ENCODE measurements around the gene DLX4. TPM values are rescaled to one million over a fixed set of nuclear protein-coding genes. Genes with fewer than 3 reads are reported as not detected.

DLX4 gene
- under 1 TPM; 0.58 to 0.88 TPM for total RNA-seq
- polyA plus RNA-seq, result not detected

- no peak for DNase-seq
- Histone ChIP-seq H3K4me1 (ENCODE audit: insufficient read depth, low read length) (peaks cover 43% of the 10 kb centered on the region), H3K9me3 (ENCODE audit: low read length) (no peaks in the 10 kb centered on the region), H3K27me3 (ENCODE audit: insufficient read depth, low read length, poor library complexity, severe bottlenecking) (peaks cover 82% of the 10 kb centered on the region), H3K4me3 (ENCODE audit: low read length) (peak within 1 kb of the TSS; percentile 79), H3K36me3 (ENCODE audit: insufficient read depth, low read length) (no peaks in the 10 kb centered on the region), H3K27ac (ENCODE audit: low read depth, low read length) (no peak within 1 kb of the TSS)
- ChIA-PET POLR2A (no interaction called here), CTCF (no interaction called here)
- H3K4me3 Mint-ChIP-seq, result peak within 1 kb of the TSS; percentile 78 to 93 (median 87)
- no peaks in the 10 kb centered on the region for H3K36me3 Mint-ChIP-seq
- peaks cover 77 to 86% of the 10 kb centered on the region in 2 donors for H3K27me3 Mint-ChIP-seq
- peaks cover 0 to 7% (median 2%) of the 10 kb centered on the region in 5 donors for H3K9me3 Mint-ChIP-seq
- H3K27ac Mint-ChIP-seq, result peak within 1 kb of the TSS; percentile 31 to 87 (median 62)
- peaks cover 46 to 66% (median 62%) of the 10 kb centered on the region in 3 donors for H3K4me1 Mint-ChIP-seq
Observed at GRCh38 chr17:49969134-49969759, at the start of gene DLX4. Gene DLX4, plus strand, starts transcription at chr17:49969190. Its CDS starts 279 bp downstream, at chr17:49969469.

GRCh38 chr17:49920030-49920769 is 48.8 kb upstream of the DLX4 start:
- no peaks in the 10 kb centered on the region for H3K4me1 Mint-ChIP-seq
- ChIA-PET CTCF (interaction anchor here (1.1 kb wide), 1 partner anchor 43 kb away, joined by 3 read pairs; no protein-coding TSS in a partner anchor), POLR2A (no interaction called here)
- no peak overlapping the region for H3K4me3 Mint-ChIP-seq
- no peak overlapping the region for H3K27ac Mint-ChIP-seq
- H3K36me3 ChIP-seq (ENCODE audit: insufficient read depth, low read length), result no peaks in the 10 kb centered on the region
- H3K4me1 ChIP-seq (ENCODE audit: insufficient read depth, low read length), result no peaks in the 10 kb centered on the region
- no peaks in the 10 kb centered on the region for H3K9me3 Mint-ChIP-seq
- no peaks in the 10 kb centered on the region for H3K36me3 Mint-ChIP-seq
- DNase-seq, result no peak
- H3K9me3 ChIP-seq (ENCODE audit: low read length), result no peaks in the 10 kb centered on the region
- H3K27ac ChIP-seq (ENCODE audit: low read depth, low read length), result no peak overlapping the region
- peaks cover 19 to 44% of the 10 kb centered on the region in 2 donors for H3K27me3 Mint-ChIP-seq
- no peak overlapping the region for H3K4me3 ChIP-seq (ENCODE audit: low read length)
- no peaks in the 10 kb centered on the region for H3K27me3 ChIP-seq (ENCODE audit: insufficient read depth, low read length, poor library complexity, severe bottlenecking)

- H3K4me3 Mint-ChIP-seq, result no peak overlapping the region
- Histone ChIP-seq H3K4me1 (ENCODE audit: insufficient read depth, low read length) (no peaks in the 10 kb centered on the region), H3K4me3 (ENCODE audit: low read length) (no peak overlapping the region), H3K27me3 (ENCODE audit: insufficient read depth, low read length, poor library complexity, severe bottlenecking) (no peaks in the 10 kb centered on the region), H3K27ac (ENCODE audit: low read depth, low read length) (no peak overlapping the region), H3K36me3 (ENCODE audit: insufficient read depth, low read length) (no peaks in the 10 kb centered on the region), H3K9me3 (ENCODE audit: low read length) (no peaks in the 10 kb centered on the region)
- H3K9me3 Mint-ChIP-seq, result no peaks in the 10 kb centered on the region
- ChIA-PET CTCF (interaction anchor here (1.4 kb wide), 1 partner anchor 74 kb away, joined by 3 read pairs; no protein-coding TSS in a partner anchor), POLR2A (no interaction called here)
- H3K27me3 Mint-ChIP-seq, result peaks cover 15 to 46% of the 10 kb centered on the region in 2 donors
- H3K27ac Mint-ChIP-seq, result no peak overlapping the region
- no peaks in the 10 kb centered on the region for H3K36me3 Mint-ChIP-seq
- DNase-seq, result no peak
- H3K4me1 Mint-ChIP-seq, result no peaks in the 10 kb centered on the region
Observed at GRCh38 chr17:49922095-49922494, 46.9 kb upstream of the DLX4 start.

DNA sequence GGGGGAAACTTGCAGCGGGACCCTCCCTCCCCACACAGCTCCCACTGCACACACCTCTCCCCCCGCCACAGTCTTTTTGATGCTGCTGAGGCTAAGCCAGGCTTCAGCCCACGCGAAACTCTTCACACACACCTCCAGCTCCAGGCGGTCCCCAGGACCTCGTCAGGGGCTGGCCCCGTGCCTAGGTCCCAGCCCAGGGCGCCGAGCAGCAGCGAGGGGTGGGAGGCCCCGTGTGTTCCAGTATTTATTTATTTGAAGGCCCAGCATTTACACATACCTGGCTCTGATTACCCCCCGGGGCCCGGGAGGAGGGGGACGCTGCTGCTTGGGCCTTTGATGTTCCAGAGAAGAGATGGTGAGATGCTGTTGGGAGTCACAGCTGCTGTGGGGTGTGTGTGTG is 44.9 kb upstream of the DLX4 start:
- no peak for DNase-seq
- Mint-ChIP-seq H3K4me3 (no peak overlapping the region), H3K4me1 (no peaks in the 10 kb centered on the region), H3K36me3 (no peaks in the 10 kb centered on the region), H3K27me3 (peaks cover 22 to 54% of the 10 kb centered on the region in 2 donors), H3K9me3 (no peaks in the 10 kb centered on the region), H3K27ac (no peak overlapping the region)
- Histone ChIP-seq H3K4me1 (ENCODE audit: insufficient read depth, low read length) (no peaks in the 10 kb centered on the region), H3K9me3 (ENCODE audit: low read length) (no peaks in the 10 kb centered on the region), H3K27me3 (ENCODE audit: insufficient read depth, low read length, poor library complexity, severe bottlenecking) (no peaks in the 10 kb centered on the region), H3K27ac (ENCODE audit: low read depth, low read length) (no peak overlapping the region), H3K36me3 (ENCODE audit: insufficient read depth, low read length) (no peaks in the 10 kb centered on the region), H3K4me3 (ENCODE audit: low read length) (no peak overlapping the region)
- CTCF ChIA-PET, result no interaction called here
- POLR2A ChIA-PET, result no interaction called here

DNA sequence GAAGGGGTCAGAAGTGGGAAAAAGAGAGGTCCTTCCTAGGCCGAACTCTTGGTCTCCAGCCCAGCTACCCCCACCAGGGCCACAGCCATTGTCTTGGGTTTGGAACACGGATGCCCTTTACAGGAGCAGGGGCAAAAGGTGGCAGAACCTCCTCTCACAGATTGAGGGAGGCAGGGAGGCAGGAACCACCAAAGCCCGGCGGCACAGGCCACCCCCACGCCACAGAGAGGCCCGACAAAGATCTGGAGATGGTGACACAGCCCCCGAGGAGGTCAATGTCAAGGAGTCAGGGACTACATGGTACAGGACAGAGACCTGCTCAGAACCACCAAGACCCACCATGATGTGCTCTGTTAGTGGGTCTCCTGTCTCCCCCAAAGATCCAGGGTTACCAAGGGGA is 44.4 kb upstream of the DLX4 start:
- Mint-ChIP-seq H3K27ac (no peak overlapping the region), H3K4me3 (no peak overlapping the region), H3K9me3 (no peaks in the 10 kb centered on the region), H3K27me3 (peaks cover 22 to 58% of the 10 kb centered on the region in 2 donors), H3K4me1 (no peaks in the 10 kb centered on the region), H3K36me3 (no peaks in the 10 kb centered on the region)
- Histone ChIP-seq H3K36me3 (ENCODE audit: insufficient read depth, low read length) (no peaks in the 10 kb centered on the region), H3K27me3 (ENCODE audit: insufficient read depth, low read length, poor library complexity, severe bottlenecking) (no peaks in the 10 kb centered on the region), H3K4me1 (ENCODE audit: insufficient read depth, low read length) (no peaks in the 10 kb centered on the region), H3K27ac (ENCODE audit: low read depth, low read length) (no peak overlapping the region), H3K4me3 (ENCODE audit: low read length) (no peak overlapping the region), H3K9me3 (ENCODE audit: low read length) (no peaks in the 10 kb centered on the region)
- ChIA-PET POLR2A (no interaction called here), CTCF (no interaction called here)
- no peak for DNase-seq

DNA sequence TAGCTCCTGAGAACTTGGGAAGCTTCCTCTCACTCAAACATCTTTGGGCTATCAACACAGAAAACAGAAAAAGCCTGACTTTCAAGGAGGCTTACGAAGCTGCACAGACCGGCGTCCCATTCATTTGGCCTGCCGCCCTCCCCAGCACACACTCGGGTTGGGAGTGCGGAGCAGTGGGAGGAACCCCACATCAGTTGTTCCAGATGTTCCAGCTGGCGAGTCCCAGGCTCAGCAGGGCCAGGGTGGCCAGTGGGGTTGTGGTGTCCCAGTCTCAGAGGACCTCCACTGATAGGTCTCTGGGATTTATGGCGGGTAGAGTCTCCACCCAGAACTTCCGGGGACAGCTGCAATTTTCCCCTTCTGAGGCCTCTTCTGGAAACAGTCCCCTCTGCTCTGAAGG is 43.1 kb upstream of the DLX4 start:
- no peaks in the 10 kb centered on the region for H3K36me3 Mint-ChIP-seq
- no peak for DNase-seq
- CTCF ChIA-PET, result no interaction called here
- H3K4me1 Mint-ChIP-seq, result no peaks in the 10 kb centered on the region
- peaks cover 20 to 68% of the 10 kb centered on the region in 2 donors for H3K27me3 Mint-ChIP-seq
- Histone ChIP-seq H3K9me3 (ENCODE audit: low read length) (no peaks in the 10 kb centered on the region), H3K4me3 (ENCODE audit: low read length) (no peak overlapping the region), H3K27ac (ENCODE audit: low read depth, low read length) (no peak overlapping the region), H3K4me1 (ENCODE audit: insufficient read depth, low read length) (no peaks in the 10 kb centered on the region), H3K27me3 (ENCODE audit: insufficient read depth, low read length, poor library complexity, severe bottlenecking) (no peaks in the 10 kb centered on the region), H3K36me3 (ENCODE audit: insufficient read depth, low read length) (no peaks in the 10 kb centered on the region)
- H3K4me3 Mint-ChIP-seq, result no peak overlapping the region
- POLR2A ChIA-PET, result no interaction called here
- no peaks in the 10 kb centered on the region for H3K9me3 Mint-ChIP-seq
- H3K27ac Mint-ChIP-seq, result no peak overlapping the region

GRCh38 chr17:49926886-49927285 is 42.1 kb upstream of the DLX4 start:
- CTCF ChIA-PET, result interaction anchor here (1.2 kb wide), 1 partner anchor 25 kb away, joined by 3 read pairs; no protein-coding TSS in a partner anchor

GRCh38 chr17:49928126-49928800 is 40.7 kb upstream of the DLX4 start:
- no peaks in the 10 kb centered on the region for H3K27me3 ChIP-seq (ENCODE audit: insufficient read depth, low read length, poor library complexity, severe bottlenecking)
- no peak for DNase-seq
- H3K4me1 Mint-ChIP-seq, result no peaks in the 10 kb centered on the region
- no peak overlapping the region for H3K4me3 Mint-ChIP-seq
- no peaks in the 10 kb centered on the region for H3K36me3 Mint-ChIP-seq
- ChIA-PET POLR2A (no interaction called here), CTCF (interaction anchor here (1.2 kb wide), 1 partner anchor 24 kb away, joined by 3 read pairs; no protein-coding TSS in a partner anchor)
- H3K27me3 Mint-ChIP-seq, result peaks cover 13 to 69% of the 10 kb centered on the region in 2 donors
- no peaks in the 10 kb centered on the region for H3K9me3 Mint-ChIP-seq
- H3K9me3 ChIP-seq (ENCODE audit: low read length), result no peaks in the 10 kb centered on the region
- no peak overlapping the region for H3K27ac ChIP-seq (ENCODE audit: low read depth, low read length)
- no peaks in the 10 kb centered on the region for H3K36me3 ChIP-seq (ENCODE audit: insufficient read depth, low read length)
- no peak overlapping the region for H3K27ac Mint-ChIP-seq
- H3K4me1 ChIP-seq (ENCODE audit: insufficient read depth, low read length), result no peaks in the 10 kb centered on the region
- no peak overlapping the region for H3K4me3 ChIP-seq (ENCODE audit: low read length)

More at GRCh38 chr17:49926886-49927285, 42.1 kb upstream of the DLX4 start:
- Mint-ChIP-seq H3K27ac (no peak overlapping the region), H3K36me3 (no peaks in the 10 kb centered on the region), H3K27me3 (peaks cover 17 to 70% of the 10 kb centered on the region in 2 donors), H3K4me3 (no peak overlapping the region), H3K4me1 (no peaks in the 10 kb centered on the region), H3K9me3 (no peaks in the 10 kb centered on the region)
- no peak for DNase-seq
- Histone ChIP-seq H3K27ac (ENCODE audit: low read depth, low read length) (no peak overlapping the region), H3K36me3 (ENCODE audit: insufficient read depth, low read length) (no peaks in the 10 kb centered on the region), H3K9me3 (ENCODE audit: low read length) (no peaks in the 10 kb centered on the region), H3K4me3 (ENCODE audit: low read length) (no peak overlapping the region), H3K27me3 (ENCODE audit: insufficient read depth, low read length, poor library complexity, severe bottlenecking) (no peaks in the 10 kb centered on the region), H3K4me1 (ENCODE audit: insufficient read depth, low read length) (no peaks in the 10 kb centered on the region)
- POLR2A ChIA-PET, result no interaction called here
